NCI-H774 (cell line): Measurements from ENCODE around the gene CFAP210.
"Not testable (repeated sequence)": the region's sequence is repeated elsewhere in the genome, so short reads cannot be mapped to it uniquely, and the experiment has no call there.

Source experiments
- DNase-seq: peaks from one replicate; lab custom pipeline; 2025; lab: John Stamatoyannopoulos, UW

Gene CFAP210

DNA sequence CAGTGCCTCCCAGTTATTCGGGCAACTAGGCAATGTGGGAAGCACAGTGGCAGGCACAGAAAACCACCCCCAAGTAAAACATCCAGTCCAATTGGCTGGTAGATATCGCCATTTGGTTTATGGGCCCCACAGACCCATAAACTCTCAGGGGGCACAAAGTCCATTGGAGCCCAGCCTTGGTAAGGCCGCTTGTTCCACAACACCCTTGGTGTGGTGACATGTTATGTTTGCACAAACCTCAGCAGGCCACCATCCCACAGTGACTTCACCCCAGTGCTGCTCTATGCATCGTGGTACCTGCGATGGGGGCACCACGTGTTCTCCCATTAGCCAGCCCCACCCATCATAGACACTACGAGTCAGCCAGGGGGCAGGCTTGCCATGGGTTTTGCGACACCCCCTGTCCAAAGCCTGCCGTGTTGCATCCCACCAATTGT lies 18.6 kb upstream of the CFAP210 start:
- DNase-seq = no peak

DNA sequence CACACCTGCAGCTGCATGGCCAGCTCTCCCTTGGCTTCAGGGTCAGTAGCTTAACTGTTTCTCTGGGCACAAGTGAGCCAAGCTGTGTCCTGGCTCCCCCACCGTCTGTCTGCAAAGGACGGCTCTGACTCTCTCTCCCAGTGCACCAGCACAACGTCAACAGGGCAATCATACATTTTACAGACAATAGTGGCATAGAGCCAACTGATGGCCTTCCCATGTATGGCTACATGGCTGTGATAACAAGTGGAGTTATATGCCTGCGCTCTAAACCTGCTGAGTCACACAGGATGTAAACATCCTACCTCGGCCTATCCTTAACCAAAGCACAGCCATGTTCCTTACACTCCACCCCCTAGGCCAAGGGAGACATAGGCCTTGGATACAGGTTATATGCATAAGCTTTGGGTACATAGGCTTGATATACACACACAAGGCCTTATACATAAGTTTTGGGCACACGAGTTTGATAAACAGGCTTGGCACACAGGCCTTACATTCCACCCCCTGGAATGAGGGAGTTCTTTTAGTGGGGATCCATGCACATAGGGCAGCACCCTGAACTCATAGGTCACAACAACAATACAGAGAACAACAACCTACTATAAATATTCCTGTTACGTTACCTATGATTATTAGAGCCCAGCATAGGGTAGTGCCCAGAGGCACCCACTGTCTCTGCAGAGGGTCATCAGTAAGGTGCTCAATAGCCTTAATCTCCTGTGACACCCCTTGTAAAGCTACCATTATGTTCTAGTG lies 17.7 kb upstream of the CFAP210 start:
- DNase-seq = no peak

DNA sequence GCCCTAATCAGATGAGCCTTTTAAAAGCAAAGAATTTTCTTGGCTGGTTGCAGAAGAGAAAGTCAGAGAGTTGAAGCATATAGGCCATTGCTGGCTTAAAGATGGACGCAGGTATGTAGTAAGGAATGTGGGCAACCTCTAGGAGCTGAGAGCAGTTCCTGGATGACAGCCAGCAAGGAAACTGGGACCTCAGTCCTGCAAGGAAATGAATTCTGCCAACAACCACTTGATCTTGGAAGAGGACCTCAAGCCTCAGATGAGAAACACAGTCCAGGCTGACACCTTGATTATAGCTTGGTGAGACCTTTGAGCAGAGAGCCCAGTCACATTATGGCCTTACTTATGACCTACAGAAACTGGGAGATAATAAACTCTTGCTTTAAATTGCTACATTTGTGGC lies 15.8 kb upstream of the CFAP210 start:
- no peak for DNase-seq

GRCh38 chr2:169709331-169709730 lies 15.1 kb upstream of the CFAP210 start:
- DNase-seq = no peak

DNA sequence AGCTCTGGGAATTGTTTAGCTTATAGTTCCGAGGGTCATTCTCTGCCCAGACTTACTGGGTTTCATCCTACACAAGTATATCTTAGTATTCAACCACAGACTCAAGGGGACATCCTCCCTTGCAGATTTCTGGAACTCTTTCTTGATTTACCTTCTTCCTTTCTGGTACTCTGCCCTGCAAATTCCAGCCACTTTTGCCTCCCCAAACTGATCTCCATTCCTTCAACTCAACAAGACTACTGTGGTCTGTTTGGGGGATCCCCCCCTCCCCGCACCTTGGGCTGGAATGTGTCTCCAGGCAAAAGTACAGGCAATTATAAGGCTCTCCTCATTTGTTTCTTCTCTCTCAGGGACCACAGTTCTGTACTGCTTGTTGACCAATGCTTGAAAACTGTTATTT lies 13.4 kb upstream of the CFAP210 start:
- DNase-seq = no peak

- DNase-seq = no peak
Observed at GRCh38 chr2:169705927-169706326, 11.7 kb upstream of the CFAP210 start.

GRCh38 chr2:169704160-169704708 lies 10.0 kb upstream of the CFAP210 start:
- DNase-seq = no peak

- no peak for DNase-seq
Observed at GRCh38 chr2:169702996-169703395, 8.8 kb upstream of the CFAP210 start.

- DNase-seq = not testable (repeated sequence)
Observed at GRCh38 chr2:169699173-169699572, 5.0 kb upstream of the CFAP210 start.

DNA sequence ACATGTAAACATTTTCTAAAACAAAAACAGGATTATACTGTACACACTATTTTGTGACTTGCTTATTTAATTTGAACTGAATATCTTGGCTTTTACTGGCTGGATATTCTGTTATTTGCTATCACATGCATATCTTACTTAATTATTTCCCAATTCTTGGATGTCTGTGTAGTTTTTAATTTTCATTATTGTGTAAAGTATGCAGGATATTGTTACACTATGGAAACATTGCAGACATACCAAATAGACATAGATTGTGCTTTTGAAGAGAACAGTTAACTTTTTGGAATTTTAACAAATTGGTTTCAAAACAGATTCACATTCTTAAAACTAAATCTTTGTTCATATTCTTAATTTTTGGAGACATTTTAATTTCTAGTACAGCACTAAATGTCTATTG lies 2.2 kb upstream of the CFAP210 start:
- DNase-seq = no peak

DNA sequence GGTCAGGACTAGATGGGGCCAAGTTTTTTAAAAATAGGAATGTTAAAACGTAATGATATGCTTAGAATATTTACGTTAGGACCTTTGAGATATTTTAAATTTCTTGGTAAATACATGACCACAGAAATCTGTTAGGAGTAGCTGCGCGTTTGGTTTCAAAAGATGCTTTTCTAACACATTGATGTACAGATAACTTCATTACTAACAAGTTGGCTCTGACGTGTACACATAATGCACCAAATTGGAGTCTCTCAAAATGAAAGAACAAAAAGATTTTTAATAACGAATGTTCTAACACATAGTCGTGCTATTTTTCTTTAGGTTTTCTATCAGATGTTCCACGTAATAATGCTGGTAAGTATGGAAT lies 672 bp upstream of the CFAP210 start:
- DNase-seq = no peak

DNA sequence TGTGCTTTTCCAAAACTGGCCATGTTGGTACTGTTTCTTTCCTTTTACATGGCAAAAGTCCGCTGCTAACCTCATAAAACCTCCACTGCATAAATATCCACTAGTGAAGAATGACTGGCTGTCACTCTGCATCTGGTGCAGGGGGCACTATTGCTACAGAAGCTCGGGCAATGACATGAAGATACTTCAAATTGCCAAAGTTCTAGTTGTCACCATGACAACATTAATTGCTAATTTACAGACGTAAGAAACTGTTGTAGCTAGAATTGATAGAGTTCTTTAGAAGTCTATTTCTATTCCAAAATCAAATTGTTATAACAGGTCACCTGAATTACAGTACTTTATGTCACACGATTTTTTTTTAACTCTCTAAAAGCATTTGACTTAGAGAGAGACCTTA lies 845 bp downstream of the CFAP210 start:
- no peak for DNase-seq

- DNase-seq = no peak
Observed at GRCh38 chr2:169692718-169693117, 1.5 kb downstream of the CFAP210 start.

DNA sequence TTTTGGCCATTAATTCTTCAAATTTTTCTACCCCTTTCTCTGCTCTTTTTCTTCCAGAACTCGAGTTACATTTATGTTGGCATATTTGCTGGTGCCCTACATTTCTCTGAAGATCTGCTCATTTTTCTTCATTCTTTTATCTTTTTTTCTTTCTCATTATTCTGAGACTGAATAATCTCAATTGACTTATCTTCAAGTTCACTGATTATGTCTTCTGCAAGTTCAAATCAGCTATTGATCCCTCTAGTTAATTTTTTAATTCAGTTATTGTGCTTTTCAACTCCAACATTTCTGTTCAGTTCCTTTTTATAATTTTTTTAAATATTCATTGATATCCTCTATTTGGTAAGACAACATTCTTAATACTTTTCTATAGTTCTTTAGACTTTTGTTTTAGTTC lies 3.2 kb downstream of the CFAP210 start:
- no peak for DNase-seq

DNA sequence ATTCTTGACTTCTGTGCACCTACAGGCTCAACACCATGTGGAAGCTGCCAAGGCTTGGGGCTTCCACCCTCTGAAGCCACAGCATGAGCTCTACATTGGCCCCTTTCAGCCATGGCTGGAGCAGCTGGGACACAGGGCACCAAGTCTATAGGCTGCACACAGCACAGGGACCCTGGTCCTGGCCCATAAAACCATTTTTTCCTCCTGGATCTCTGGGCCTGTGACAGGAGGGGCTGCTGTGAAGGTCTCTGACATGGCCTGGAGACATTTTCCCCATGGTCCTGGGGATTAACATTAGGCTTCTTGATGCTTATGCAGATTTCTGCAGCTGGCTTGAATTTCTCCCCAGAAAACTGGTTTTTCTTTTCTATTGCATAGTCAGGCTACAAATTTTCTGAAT lies 6.3 kb downstream of the CFAP210 start:
- not testable (repeated sequence) for DNase-seq

- DNase-seq = not testable (repeated sequence)
Observed at GRCh38 chr2:169686825-169687224, 7.4 kb downstream of the CFAP210 start.

GRCh38 chr2:169684712-169685111 lies 9.5 kb downstream of the CFAP210 start:
- not testable (repeated sequence) for DNase-seq

GRCh38 chr2:169684135-169684565 lies 10.1 kb downstream of the CFAP210 start:
- no peak for DNase-seq

DNA sequence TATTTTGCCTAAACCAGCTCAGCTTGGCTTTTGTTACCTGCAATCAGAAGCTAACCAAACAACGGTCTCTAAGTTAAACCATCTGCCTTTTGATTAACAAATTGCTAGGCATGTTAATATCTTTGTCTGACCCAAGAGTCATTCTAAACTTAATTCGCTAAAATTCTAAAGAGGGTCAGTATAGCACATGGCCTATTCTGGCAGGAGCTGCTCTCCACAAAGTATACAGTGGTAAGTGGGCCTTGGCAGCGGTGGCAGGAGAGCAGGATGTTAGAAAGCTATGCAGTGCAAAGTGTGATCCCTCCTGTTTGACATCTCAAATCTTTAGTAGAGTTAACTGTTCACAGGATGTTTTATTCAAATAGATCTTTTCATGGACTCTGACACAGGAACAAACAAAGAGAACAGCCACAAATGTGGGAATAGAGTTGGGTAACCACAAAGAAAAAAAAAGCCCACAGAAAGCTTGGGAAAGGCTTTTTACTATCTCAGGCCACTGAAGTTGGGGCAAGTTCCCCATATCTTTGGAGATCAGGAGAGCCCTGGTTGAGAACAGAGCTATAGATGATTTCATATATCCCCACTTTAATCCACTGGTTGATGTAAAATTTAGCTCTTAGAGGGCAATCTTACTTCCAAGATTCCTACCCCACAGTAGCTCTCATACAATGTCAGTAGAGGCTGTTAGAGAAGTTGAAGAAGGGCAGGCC lies 10.6 kb downstream of the CFAP210 start:
- DNase-seq = no peak

DNA sequence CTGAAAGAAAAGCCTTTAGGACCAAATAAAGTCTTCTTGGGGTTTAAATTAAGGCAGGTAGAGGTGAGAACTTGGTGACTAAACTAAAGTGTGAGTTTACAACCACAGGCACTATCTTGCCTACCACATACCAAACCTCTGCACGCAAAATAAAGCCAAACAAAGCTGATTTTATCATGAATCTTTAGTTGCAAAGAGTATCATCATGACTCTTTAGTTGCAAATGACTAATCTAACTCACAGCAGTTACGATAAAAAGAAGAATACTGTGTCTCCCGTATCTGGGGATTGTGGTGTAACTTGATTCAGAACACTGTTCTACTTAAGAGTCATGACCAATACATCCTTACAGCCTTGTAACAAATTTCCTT lies 11.2 kb downstream of the CFAP210 start:
- no peak for DNase-seq

GRCh38 chr2:169676850-169677249 lies 17.4 kb downstream of the CFAP210 start:
- DNase-seq = no peak

DNA sequence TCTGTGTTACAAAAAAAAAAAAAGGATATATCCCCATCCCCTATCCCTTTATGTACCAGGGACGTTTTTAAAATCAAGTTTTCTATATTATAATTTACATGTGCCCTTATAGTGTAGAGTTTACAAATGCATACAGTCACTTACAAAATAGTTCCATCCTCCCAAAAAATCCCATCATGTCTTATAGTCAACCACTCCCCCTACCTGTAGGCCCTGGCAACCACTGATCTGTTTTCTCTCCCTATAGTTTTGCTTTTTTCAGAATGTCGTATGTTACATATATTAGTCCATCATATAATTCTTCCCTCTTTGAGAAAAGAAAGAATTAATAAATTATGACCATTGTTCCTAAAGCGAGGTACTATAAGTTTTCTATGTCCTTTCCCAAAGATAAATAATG lies 17.8 kb downstream of the CFAP210 start:
- no peak for DNase-seq

DNA sequence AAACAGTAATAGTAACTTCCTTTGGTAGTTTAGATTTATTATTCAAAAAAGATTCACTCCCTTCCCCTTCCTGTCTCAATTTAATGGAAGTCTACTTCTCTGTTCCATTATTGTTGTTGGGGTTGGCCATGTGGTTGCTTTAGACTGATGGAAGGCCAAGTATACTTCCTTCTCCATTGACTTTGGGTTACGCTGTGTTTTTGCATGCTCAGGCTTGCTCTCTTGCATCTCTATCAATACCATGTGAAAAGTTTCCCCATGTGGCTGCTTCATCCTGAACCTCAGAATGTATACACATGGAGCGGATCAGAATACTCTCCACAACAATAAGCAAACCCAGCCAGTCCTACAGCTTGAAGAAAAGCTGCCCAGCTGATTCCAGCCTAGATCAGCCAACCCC lies 20.3 kb downstream of the CFAP210 start:
- DNase-seq = no peak
